ENCODE results near the gene RPA1.

Gene RPA1

DNA sequence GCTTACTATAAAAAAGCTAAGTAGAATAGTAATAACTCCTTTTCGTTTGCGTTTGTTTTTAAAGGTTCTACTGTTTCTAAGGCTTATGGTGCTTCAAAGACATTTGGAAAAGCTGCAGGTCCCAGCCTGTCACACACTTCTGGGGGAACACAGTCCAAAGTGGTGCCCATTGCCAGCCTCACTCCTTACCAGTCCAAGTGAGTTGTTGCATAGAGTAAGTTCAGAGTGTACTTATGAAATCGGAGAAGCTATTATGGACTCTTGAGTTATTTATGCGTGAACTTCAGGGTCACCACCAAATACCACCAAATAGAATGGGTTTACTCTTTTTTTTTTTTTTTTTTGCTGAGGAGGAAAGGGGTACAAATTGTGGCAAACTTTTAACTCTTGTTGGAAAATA is 45.8 kb downstream of the RPA1 start:
- TF ChIP-seq, protein P1, sequence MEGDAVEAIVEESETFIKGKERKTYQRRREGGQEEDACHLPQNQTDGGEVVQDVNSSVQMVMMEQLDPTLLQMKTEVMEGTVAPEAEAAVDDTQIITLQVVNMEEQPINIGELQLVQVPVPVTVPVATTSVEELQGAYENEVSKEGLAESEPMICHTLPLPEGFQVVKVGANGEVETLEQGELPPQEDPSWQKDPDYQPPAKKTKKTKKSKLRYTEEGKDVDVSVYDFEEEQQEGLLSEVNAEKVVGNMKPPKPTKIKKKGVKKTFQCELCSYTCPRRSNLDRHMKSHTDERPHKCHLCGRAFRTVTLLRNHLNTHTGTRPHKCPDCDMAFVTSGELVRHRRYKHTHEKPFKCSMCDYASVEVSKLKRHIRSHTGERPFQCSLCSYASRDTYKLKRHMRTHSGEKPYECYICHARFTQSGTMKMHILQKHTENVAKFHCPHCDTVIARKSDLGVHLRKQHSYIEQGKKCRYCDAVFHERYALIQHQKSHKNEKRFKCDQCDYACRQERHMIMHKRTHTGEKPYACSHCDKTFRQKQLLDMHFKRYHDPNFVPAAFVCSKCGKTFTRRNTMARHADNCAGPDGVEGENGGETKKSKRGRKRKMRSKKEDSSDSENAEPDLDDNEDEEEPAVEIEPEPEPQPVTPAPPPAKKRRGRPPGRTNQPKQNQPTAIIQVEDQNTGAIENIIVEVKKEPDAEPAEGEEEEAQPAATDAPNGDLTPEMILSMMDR (conservative IDR thresholded peaks at IDR 0.05; ENCODE audit: low read length): no peak
- no peak for DNase-seq (ENCODE audit: low read depth)
- no peak overlapping the region for H3K4me3 ChIP-seq (ENCODE audit: low read length)

DNA sequence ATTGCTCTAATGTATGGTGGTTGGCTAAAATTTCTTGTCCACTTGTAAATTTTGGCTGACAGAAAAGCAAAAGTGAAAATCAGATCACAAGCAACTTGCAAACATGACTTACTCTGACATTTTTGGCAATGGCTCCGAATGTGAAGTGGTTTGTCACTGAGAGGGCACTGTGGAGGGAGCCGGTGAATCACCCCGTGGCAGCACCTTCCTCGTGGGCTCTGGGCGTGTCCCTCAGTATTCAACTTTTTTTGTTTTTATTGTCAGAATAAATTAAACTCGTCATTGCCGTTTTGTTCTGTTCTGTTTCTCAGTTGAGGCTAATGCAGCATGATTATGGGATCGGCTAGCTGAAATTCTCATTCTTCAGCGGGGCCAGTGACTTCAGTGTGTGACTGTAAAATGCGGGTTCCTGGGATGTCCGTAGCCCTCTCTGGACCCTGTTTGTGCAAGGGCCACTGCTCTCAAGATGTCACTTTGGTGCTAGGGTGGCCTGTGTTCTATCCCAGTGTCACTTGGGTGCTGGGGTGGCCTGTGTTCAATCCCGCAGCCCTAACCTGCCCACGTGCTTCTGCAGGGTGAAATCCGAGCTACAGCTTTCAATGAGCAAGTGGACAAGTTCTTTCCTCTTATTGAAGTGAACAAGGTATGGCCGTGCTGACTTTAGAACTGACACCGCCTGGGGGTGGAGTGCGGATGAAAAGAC is 48.8 kb downstream of the RPA1 start:
- no peak overlapping the region for H3K4me3 ChIP-seq (ENCODE audit: low read length)
- TF ChIP-seq, protein P1 (conservative IDR thresholded peaks at IDR 0.05; ENCODE audit: low read length): no peak
- peak; percentile 11 for DNase-seq (ENCODE audit: low read depth)

DNA sequence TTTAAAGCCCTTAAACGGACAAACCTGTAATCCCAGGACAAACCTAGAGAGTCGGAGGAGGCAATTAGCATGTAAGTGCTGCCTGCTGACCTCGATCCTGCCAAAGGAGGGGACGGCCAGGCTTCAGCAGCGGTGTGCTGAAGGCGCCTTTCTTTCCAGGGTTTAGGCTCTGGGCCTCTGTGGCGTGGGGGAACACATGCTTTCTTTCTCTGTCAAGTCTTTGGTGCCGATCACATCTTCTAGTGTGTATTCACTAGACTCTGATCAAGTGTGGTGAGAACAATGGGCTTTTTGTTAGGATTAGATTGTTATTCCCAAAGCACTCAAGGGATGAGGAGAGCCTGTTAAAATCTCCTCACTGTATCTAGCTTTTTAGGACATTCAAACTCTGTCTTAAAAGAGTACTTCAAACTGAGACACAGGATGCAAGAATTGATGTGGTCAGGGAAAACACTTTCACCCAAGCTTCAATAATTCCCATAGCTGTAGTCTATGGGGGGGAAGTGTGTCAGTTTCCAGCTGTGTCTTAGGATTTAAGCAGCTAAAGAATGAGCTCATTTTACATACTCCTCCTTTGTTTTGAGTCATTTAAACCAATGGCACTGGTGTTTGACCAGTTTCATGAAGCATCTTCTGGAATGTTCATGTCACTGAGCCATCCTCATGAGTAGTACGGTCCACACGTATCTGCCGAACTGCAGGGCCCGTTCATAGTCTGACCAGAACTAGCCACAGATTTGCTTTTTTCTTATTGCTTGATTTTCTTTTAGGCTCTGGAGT is 51.2 kb downstream of the RPA1 start:
- TF ChIP-seq, protein P1 (conservative IDR thresholded peaks at IDR 0.05; ENCODE audit: low read length): no peak
- no peak overlapping the region for H3K4me3 ChIP-seq (ENCODE audit: low read length)
- peak; percentile 38 for DNase-seq (ENCODE audit: low read depth)

DNA sequence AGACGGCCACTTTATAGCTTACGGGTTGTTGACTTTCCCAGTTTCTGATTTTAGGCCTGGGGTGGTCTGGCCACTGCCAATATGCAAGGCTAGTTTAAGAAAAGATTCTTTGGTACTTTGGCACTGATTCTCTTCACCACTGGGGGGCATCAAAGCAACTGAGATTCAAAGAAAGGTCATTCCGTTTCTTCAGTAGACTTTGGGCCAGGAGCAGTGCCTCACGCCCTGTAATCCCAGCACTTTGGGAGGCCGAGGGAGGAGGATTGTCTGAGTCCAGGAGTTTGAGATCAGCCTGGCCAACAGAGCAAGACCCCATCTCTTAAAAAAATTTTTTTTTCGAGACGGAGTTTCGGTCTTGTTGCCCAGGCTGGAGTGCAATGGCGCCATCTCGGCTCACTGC is 53.0 kb downstream of the RPA1 start:
- peak; percentile 43 for DNase-seq (ENCODE audit: low read depth)
- TF ChIP-seq, protein P1 (conservative IDR thresholded peaks at IDR 0.05; ENCODE audit: low read length): peak; percentile 67
- H3K4me3 ChIP-seq (ENCODE audit: low read length): no peak overlapping the region

DNA sequence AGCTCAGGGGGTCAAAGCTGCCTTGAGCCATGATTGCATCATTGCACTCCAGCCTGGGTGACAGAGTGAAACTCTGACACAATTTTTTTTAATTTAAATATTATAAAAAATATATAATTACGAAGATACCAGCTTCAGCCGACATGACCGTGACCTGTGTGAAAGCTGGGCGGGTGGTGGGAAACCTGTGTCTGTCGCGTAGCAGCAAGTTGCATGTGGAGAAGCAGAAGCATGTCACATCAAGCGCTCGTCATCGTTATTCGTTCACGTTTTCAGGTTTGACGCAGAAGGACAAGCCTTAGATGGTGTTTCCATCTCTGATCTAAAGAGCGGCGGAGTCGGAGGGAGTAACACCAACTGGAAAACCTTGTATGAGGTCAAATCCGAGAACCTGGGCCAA is 53.7 kb downstream of the RPA1 start:
- no peak for DNase-seq (ENCODE audit: low read depth)
- H3K4me3 ChIP-seq (ENCODE audit: low read length): no peak overlapping the region
- TF ChIP-seq, protein P1 (conservative IDR thresholded peaks at IDR 0.05; ENCODE audit: low read length): no peak

DNA sequence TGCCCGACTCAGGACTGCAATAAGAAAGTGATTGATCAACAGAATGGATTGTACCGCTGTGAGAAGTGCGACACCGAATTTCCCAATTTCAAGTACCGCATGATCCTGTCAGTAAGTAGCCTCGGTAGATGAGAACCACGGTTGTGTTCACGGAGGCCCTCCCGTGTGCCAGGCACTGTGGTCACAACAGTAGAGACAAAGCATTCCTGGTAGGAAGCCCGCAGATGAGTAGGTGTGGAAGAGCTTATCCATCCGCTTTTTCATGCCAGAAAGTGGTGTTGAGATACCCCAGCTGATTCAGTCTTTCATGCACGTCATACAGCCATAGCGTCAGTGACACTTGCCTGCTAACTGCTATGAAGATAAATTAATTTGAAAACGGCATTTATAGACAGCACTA is 58.9 kb downstream of the RPA1 start:
- TF ChIP-seq, protein P1 (conservative IDR thresholded peaks at IDR 0.05; ENCODE audit: low read length): no peak

More for the DNA sequence above, 58.9 kb downstream of the RPA1 start:
- no peak for DNase-seq (ENCODE audit: low read depth)
- H3K4me3 ChIP-seq (ENCODE audit: low read length): no peak overlapping the region
